H9 (cell line): ENCODE measurements around the gene GABARAPL2. TPM values are rescaled to one million over a fixed set of nuclear protein-coding genes. Genes with fewer than 3 reads are reported as not detected.
A peak's percentile ranks its signal among the peaks of the same experiment; 100 is the strongest.

Experiments
- DNase-seq: peaks from one replicate; pipeline ENCODE4 v3.0.0-alpha.2; 2017
- H2AFZ ChIP-seq: one replicate; pipeline ENCODE4 v1.6.1; 2013; ENCODE audit warnings: mild to moderate bottlenecking, low read length, control low read depth, moderate library complexity
- H2AK5ac ChIP-seq: 2 replicates; pipeline ENCODE4 v1.6.1; 2013; ENCODE audit warnings: low read length, control low read depth, mixed read lengths; ENCODE audit not compliant: insufficient read length
- H2BK120ac ChIP-seq: one replicate; pipeline ENCODE4 v1.6.1; 2013; ENCODE audit warnings: low read depth, mild to moderate bottlenecking, low read length, control low read depth, inconsistent platforms; ENCODE audit not compliant: poor library complexity, severe bottlenecking
- H2BK12ac ChIP-seq: 2 replicates; pipeline ENCODE4 v1.6.1; 2013; ENCODE audit warnings: low read length, control low read depth, mixed read lengths, low read depth; ENCODE audit not compliant: insufficient read length
- H2BK15ac ChIP-seq: 2 replicates; pipeline ENCODE4 v1.6.1; 2013; ENCODE audit warnings: low read depth, low read length, control low read depth
- H2BK20ac ChIP-seq: one replicate; pipeline ENCODE4 v1.6.1; 2013; ENCODE audit warnings: low read depth, mild to moderate bottlenecking, low read length, control low read depth, inconsistent platforms; ENCODE audit not compliant: poor library complexity, severe bottlenecking
- H2BK5ac ChIP-seq: 2 replicates; pipeline ENCODE4 v1.6.1; 2013; ENCODE audit warnings: low read length, control low read depth, mixed read lengths; ENCODE audit not compliant: insufficient read length
- H3K14ac ChIP-seq: 2 replicates; pipeline ENCODE4 v1.6.1; 2013; ENCODE audit warnings: low read length, control low read depth; ENCODE audit not compliant: insufficient read depth
- H3K18ac ChIP-seq: 2 replicates; pipeline ENCODE4 v1.6.1; 2013; ENCODE audit warnings: low read depth, mild to moderate bottlenecking, mixed read lengths, low read length, control low read depth; ENCODE audit not compliant: insufficient read length
- H3K23ac ChIP-seq: 2 replicates; pipeline ENCODE4 v1.6.1; 2013; ENCODE audit warnings: low read length, control low read depth, mixed read lengths, low read depth; ENCODE audit not compliant: insufficient read length
- H3K23me2 ChIP-seq: 2 replicates; pipeline ENCODE4 v1.6.1; 2013; ENCODE audit warnings: low read depth, mild to moderate bottlenecking, mixed read lengths, low read length, control low read depth; ENCODE audit not compliant: insufficient read length, poor library complexity, severe bottlenecking
- H3K27ac ChIP-seq: 2 replicates; pipeline ENCODE4 v1.5.1; 2013; ENCODE audit warnings: low read length, control low read depth, mixed read lengths, low read depth; ENCODE audit not compliant: insufficient read length
- H3K27me3 ChIP-seq: 2 replicates; pipeline ENCODE4 v1.6.1; 2013; ENCODE audit warnings: low read length, control low read depth, inconsistent platforms; ENCODE audit not compliant: insufficient read depth
- H3K4ac ChIP-seq: 2 replicates; pipeline ENCODE4 v1.6.1; 2013; ENCODE audit warnings: low read depth, mild to moderate bottlenecking, control low read depth, inconsistent platforms, low read length, moderate library complexity
- H3K4me1 ChIP-seq: 2 replicates; pipeline ENCODE4 v1.6.1; 2013; ENCODE audit warnings: low read length, control low read depth, inconsistent platforms; ENCODE audit not compliant: insufficient read depth
- H3K4me2 ChIP-seq: 2 replicates; pipeline ENCODE4 v1.6.1; 2013; ENCODE audit warnings: low read length, control low read depth, mixed read lengths; ENCODE audit not compliant: insufficient read length, insufficient read depth
- H3K56ac ChIP-seq: 2 replicates; pipeline ENCODE4 v1.6.1; 2013; ENCODE audit warnings: low read depth, mild to moderate bottlenecking, mixed read lengths, low read length, control low read depth; ENCODE audit not compliant: insufficient read length
- H3K79me1 ChIP-seq: 2 replicates; pipeline ENCODE4 v1.6.1; 2013; ENCODE audit warnings: low read depth, mild to moderate bottlenecking, moderate library complexity, low read length, control low read depth, inconsistent platforms; ENCODE audit not compliant: insufficient read depth, poor library complexity, severe bottlenecking
- H3K79me2 ChIP-seq: 2 replicates; pipeline ENCODE4 v1.6.1; 2013; ENCODE audit warnings: low read length, control low read depth, inconsistent platforms; ENCODE audit not compliant: insufficient read depth
- H3K9ac ChIP-seq: 2 replicates; pipeline ENCODE4 v1.6.1; 2013; ENCODE audit warnings: low read length, control low read depth, mixed read lengths; ENCODE audit not compliant: insufficient read length; ENCODE audit errors: extremely low read depth
- H3K9me3 ChIP-seq: one replicate; pipeline ENCODE4 v1.6.1; 2013; ENCODE audit warnings: low read depth, low read length, inconsistent platforms; ENCODE audit not compliant: control insufficient read depth
- H3T11ph ChIP-seq: one replicate; pipeline ENCODE4 v1.6.1; 2013; ENCODE audit warnings: mild to moderate bottlenecking, low read length, control low read depth, inconsistent platforms
- H4K20me1 ChIP-seq: one replicate; pipeline ENCODE4 v1.6.1; 2013; ENCODE audit not compliant: control insufficient read depth, insufficient read length, insufficient read depth
- H4K5ac ChIP-seq: 2 replicates; pipeline ENCODE4 v1.6.1; 2013; ENCODE audit warnings: low read depth, mild to moderate bottlenecking, mixed read lengths, low read length, control low read depth; ENCODE audit not compliant: insufficient read length
- H4K8ac ChIP-seq: replicated peaks from 2 replicates; pipeline ENCODE4 v1.6.1; 2013; ENCODE audit warnings: low read length, control low read depth, mixed read lengths, low read depth; ENCODE audit not compliant: insufficient read length
- H4K91ac ChIP-seq: 2 replicates; pipeline ENCODE4 v1.6.1; 2013; ENCODE audit warnings: low read depth, mild to moderate bottlenecking, moderate library complexity, mixed read lengths, low read length, control low read depth; ENCODE audit not compliant: insufficient read length
- H3K27ac Mint-ChIP-seq, 3 experiments: 2 replicates in 2 of 3; 3 replicates in 1 of 3; pipeline ENCODE4 v1.8.0; 2020 to 2021; ENCODE audit warnings: mixed read lengths in 3 of 3, mild to moderate bottlenecking in 1 of 3, moderate library complexity in 1 of 3
- H3K27me3 Mint-ChIP-seq: 2 replicates; pipeline ENCODE4 v1.8.0; 2021; ENCODE audit warnings: low read depth, mild to moderate bottlenecking, moderate library complexity, mixed read lengths
- H3K36me3 Mint-ChIP-seq, 3 experiments: 2 replicates in 2 of 3; 3 replicates in 1 of 3; pipeline ENCODE4 v1.8.0; 2020 to 2021; ENCODE audit warnings: low read depth in 3 of 3, mixed read lengths in 3 of 3; ENCODE audit not compliant: insufficient read depth in 1 of 3
- H3K4me1 Mint-ChIP-seq, 2 experiments: 2 replicates each; pipeline ENCODE4 v1.8.0; 2020; ENCODE audit warnings: mixed read lengths in 2 of 2
- H3K4me3 Mint-ChIP-seq, 2 experiments: 2 replicates in 1 of 2; 3 replicates in 1 of 2; pipeline ENCODE4 v1.8.0; 2020 to 2021; ENCODE audit warnings: mild to moderate bottlenecking in 2 of 2, mixed read lengths in 2 of 2, moderate library complexity in 1 of 2
- H3K9me3 Mint-ChIP-seq, 2 experiments: 2 replicates in 1 of 2; 3 replicates in 1 of 2; pipeline ENCODE4 v1.8.0; 2020; ENCODE audit warnings: mild to moderate bottlenecking in 2 of 2, mixed read lengths in 2 of 2, moderate library complexity in 1 of 2
- CTCF ChIP-seq: fragments of 200-600 bp; sonication (generic); conservative IDR thresholded peaks from 3 replicates; pipeline ENCODE4 v1.8.0; 2021; ENCODE audit warnings: antibody characterized with exemption, mild to moderate bottlenecking
- WGBS: extraction: QIAGEN DNeasy Blood & Tissue Kit; methylation state at CpG from one replicate; pipeline ENCODE4 v1.1.7; 2013; ENCODE audit warnings: missing lambda C conversion rate, low lambda C conversion rate, mixed read lengths; ENCODE audit not compliant: insufficient read length; ENCODE audit errors: extremely low coverage; 5-methylcytosine and 5-hydroxymethylcytosine counted together
- total RNA-seq: library from RNA; stranded (reverse); gene quantifications from 2 replicates; pipeline ENCODE4 v1.2.1, GENCODE V29; 2021

The GABARAPL2 gene
- total RNA-seq, 1 experiment from 2014 or later: 62.6 TPM

GRCh38 chr16:75622761-75623605, 56.8 kb downstream of the GABARAPL2 start, which contains the start of gene ADAT1:
TSS of gene ADAT1 (minus strand) at chr16:75623281. CDS start at chr16:75620799, 2,482 bp downstream.
- H4K8ac ChIP-seq: no peak within 1 kb of the TSS
- peaks cover 11% of the 10 kb centered on the region for H3K23me2 ChIP-seq
- H3K4ac ChIP-seq: peak within 1 kb of the TSS; percentile 65; the same call in 1 of the 2 replicates
- peak within 1 kb of the TSS; percentile 97 for H3K4me3 Mint-ChIP-seq
- no peaks in the 10 kb centered on the region for H3K9me3 ChIP-seq
- H3K4me1 ChIP-seq: no peaks in the 10 kb centered on the region
- no peaks in the 10 kb centered on the region for H3K9me3 Mint-ChIP-seq
- peak within 1 kb of the TSS; percentile 94 for H3K9ac ChIP-seq
- peak within 1 kb of the TSS; percentile 68 for H2BK12ac ChIP-seq
- H3K27ac ChIP-seq: peak within 1 kb of the TSS; percentile 84
- H3K79me1 ChIP-seq: no peaks in the 10 kb centered on the region
- H3K27me3 Mint-ChIP-seq: peaks cover 1% of the 10 kb centered on the region; the same call in 1 of the 2 replicates
- no peaks in the 10 kb centered on the region for H3K79me2 ChIP-seq
- no peak for TF ChIP-seq CTCF
- no peak within 1 kb of the TSS for H2BK5ac ChIP-seq
- no peak within 1 kb of the TSS for H4K91ac ChIP-seq
- H2BK15ac ChIP-seq: no peak within 1 kb of the TSS; the same call in 1 of the 2 replicates
- H3K27ac Mint-ChIP-seq: peak within 1 kb of the TSS; percentile 96 to 99 (median 98)
- DNase-seq: peak; percentile 99
- no peak within 1 kb of the TSS for H3T11ph ChIP-seq
- no CpG with 5 or more reads among the region's 62 CpGs for WGBS
- H2AK5ac ChIP-seq: no peak within 1 kb of the TSS
- H3K27me3 ChIP-seq: no peaks in the 10 kb centered on the region
- H2AFZ ChIP-seq: no peak within 1 kb of the TSS
- H2BK20ac ChIP-seq: peak within 1 kb of the TSS; percentile 45
- no peaks in the 10 kb centered on the region for H4K20me1 ChIP-seq
- peak within 1 kb of the TSS; percentile 96; the same call in 1 of the 2 replicates for H3K14ac ChIP-seq
- H3K36me3 Mint-ChIP-seq: peaks cover 27 to 53% (median 45%) of the 10 kb centered on the region in 3 experiments; a peak in 6 of 7 replicates
- H3K56ac ChIP-seq: no peak within 1 kb of the TSS
- H3K4me2 ChIP-seq: peak within 1 kb of the TSS; percentile 100
- H3K4me1 Mint-ChIP-seq: peaks cover 15 to 17% of the 10 kb centered on the region in 2 experiments
- peak within 1 kb of the TSS; percentile 80 for H2BK120ac ChIP-seq
- H4K5ac ChIP-seq: no peak within 1 kb of the TSS
- H3K23ac ChIP-seq: no peak within 1 kb of the TSS
- peak within 1 kb of the TSS; percentile 92 for H3K18ac ChIP-seq
